IPS DF 4.7 (cell line): ENCODE data around the gene SYNJ2.
"Not testable (repeated sequence)": the region's sequence is repeated elsewhere in the genome, so short reads cannot be mapped to it uniquely, and the experiment has no call there.

ENCODE experiments used
- DNase-seq: peaks from one replicate; pipeline ENCODE4 v3.0.0-alpha.2; 2013; ENCODE audit warnings: low spot score; ENCODE audit errors: extremely low read depth

The SYNJ2 gene

GRCh38 chr6:157954150-157955117 lies 27.2 kb upstream of the SYNJ2 start:
- DNase-seq, result no peak

- no peak for DNase-seq
Observed at GRCh38 chr6:157955675-157956074, 26.0 kb upstream of the SYNJ2 start.

- no peak for DNase-seq
Observed at GRCh38 chr6:157956171-157956730, 25.4 kb upstream of the SYNJ2 start.

GRCh38 chr6:157959451-157960227 lies 22.0 kb upstream of the SYNJ2 start:
- DNase-seq, result no peak

- no peak for DNase-seq
Observed at GRCh38 chr6:157961153-157961831, 20.4 kb upstream of the SYNJ2 start.

GRCh38 chr6:157961832-157962575 lies 19.7 kb upstream of the SYNJ2 start:
- no peak for DNase-seq

GRCh38 chr6:157962601-157963302 lies 18.9 kb upstream of the SYNJ2 start:
- no peak for DNase-seq

- no peak for DNase-seq
Observed at GRCh38 chr6:157964100-157964499, 17.6 kb upstream of the SYNJ2 start.

GRCh38 chr6:157965387-157965786 lies 16.3 kb upstream of the SYNJ2 start:
- no peak for DNase-seq

GRCh38 chr6:157966589-157966977 lies 15.1 kb upstream of the SYNJ2 start:
- DNase-seq, result no peak

- no peak for DNase-seq
Observed at GRCh38 chr6:157967020-157967419, 14.6 kb upstream of the SYNJ2 start.

GRCh38 chr6:157967486-157967885 lies 14.2 kb upstream of the SYNJ2 start:
- DNase-seq, result no peak

GRCh38 chr6:157972177-157972576 lies 9.5 kb upstream of the SYNJ2 start:
- not testable (repeated sequence) for DNase-seq

- no peak for DNase-seq
Observed at GRCh38 chr6:157974341-157974894, 7.2 kb upstream of the SYNJ2 start.

GRCh38 chr6:157974967-157975366 lies 6.7 kb upstream of the SYNJ2 start:
- no peak for DNase-seq

GRCh38 chr6:157975456-157975855 lies 6.2 kb upstream of the SYNJ2 start:
- DNase-seq, result no peak

GRCh38 chr6:157976345-157977175 lies 5.1 kb upstream of the SYNJ2 start:
- no peak for DNase-seq

- no peak for DNase-seq
Observed at GRCh38 chr6:157977176-157977804, 4.4 kb upstream of the SYNJ2 start.
